Body of pancreas (tissue), 4 donors: ENCODE results near the gene CRYZL1.

ENCODE experiments used
- POLR2A ChIP-seq, 3 donors: fragments of 450-650 bp; IDR thresholded peaks; one replicate each; pipeline ENCODE4 v1.6.1; 2016; ENCODE audit warnings: antibody characterized with exemption in 3 of 3, mild to moderate bottlenecking in 2 of 3
- TF ChIP-seq, protein P1 (sequence below), 7 experiments: fragments of 450-650 bp in 4 of 7; fragments of 200-600 bp in 3 of 7; sonication (generic) in 3 of 7; IDR thresholded peaks; one replicate each; pipeline ENCODE4 v1.5.1; 2016 to 2019; ENCODE audit warnings: antibody characterized with exemption in 7 of 7

DNA sequence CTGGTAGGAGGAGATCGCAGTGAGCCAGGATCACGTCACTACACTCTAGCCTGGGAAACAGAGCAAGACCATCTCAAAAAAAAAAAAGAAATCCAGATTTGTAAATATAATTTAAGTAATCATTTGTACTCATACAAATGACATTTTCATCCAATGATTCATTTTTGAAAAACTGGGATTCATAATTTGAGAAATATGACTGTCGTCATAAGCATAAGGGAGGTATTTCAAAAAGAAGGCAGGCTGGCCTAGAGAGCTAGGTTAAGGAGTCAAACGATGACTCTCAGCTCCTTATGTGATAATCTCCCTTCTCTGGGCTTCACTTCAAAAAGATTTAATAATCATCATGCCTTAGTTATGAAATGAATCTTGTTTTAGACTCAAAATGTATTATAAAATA lies 101.9 kb downstream of the CRYZL1 start:
- no peak for TF ChIP-seq POLR2A (IDR thresholded peaks at IDR 0.05)
- TF ChIP-seq, protein P1, sequence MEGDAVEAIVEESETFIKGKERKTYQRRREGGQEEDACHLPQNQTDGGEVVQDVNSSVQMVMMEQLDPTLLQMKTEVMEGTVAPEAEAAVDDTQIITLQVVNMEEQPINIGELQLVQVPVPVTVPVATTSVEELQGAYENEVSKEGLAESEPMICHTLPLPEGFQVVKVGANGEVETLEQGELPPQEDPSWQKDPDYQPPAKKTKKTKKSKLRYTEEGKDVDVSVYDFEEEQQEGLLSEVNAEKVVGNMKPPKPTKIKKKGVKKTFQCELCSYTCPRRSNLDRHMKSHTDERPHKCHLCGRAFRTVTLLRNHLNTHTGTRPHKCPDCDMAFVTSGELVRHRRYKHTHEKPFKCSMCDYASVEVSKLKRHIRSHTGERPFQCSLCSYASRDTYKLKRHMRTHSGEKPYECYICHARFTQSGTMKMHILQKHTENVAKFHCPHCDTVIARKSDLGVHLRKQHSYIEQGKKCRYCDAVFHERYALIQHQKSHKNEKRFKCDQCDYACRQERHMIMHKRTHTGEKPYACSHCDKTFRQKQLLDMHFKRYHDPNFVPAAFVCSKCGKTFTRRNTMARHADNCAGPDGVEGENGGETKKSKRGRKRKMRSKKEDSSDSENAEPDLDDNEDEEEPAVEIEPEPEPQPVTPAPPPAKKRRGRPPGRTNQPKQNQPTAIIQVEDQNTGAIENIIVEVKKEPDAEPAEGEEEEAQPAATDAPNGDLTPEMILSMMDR (IDR thresholded peaks at IDR 0.05): no peak
